IPS DF 6.9 (cell line): Measurements from ENCODE around the gene FTCDNL1.

ENCODE experiments used
- DNase-seq: peaks from one replicate; pipeline ENCODE4 v3.0.0-alpha.2; 2013; ENCODE audit warnings: low read depth, low spot score
- H3K27ac ChIP-seq: one replicate; pipeline ENCODE4 v1.5.1; 2013; ENCODE audit warnings: low read length, control low read depth
- H3K27me3 ChIP-seq: 2 replicates; pipeline ENCODE4 v1.6.1; 2013; ENCODE audit warnings: mild to moderate bottlenecking, low read length; ENCODE audit not compliant: control insufficient read depth, insufficient read depth
- H3K36me3 ChIP-seq: 2 replicates; pipeline ENCODE4 v1.6.1; 2013; ENCODE audit warnings: low read length; ENCODE audit not compliant: control insufficient read depth, insufficient read depth
- H3K4me1 ChIP-seq: 2 replicates; pipeline ENCODE4 v1.6.1; 2013; ENCODE audit warnings: low read length; ENCODE audit not compliant: control insufficient read depth, insufficient read depth
- H3K4me3 ChIP-seq: 2 replicates; pipeline ENCODE4 v1.5.1; 2013; ENCODE audit warnings: mild to moderate bottlenecking, low read length
- H3K9me3 ChIP-seq: 2 replicates; pipeline ENCODE4 v1.6.1; 2013; ENCODE audit warnings: low read length, inconsistent platforms; ENCODE audit not compliant: control insufficient read depth, insufficient read depth
- WGBS: extraction: QIAGEN DNeasy Blood & Tissue Kit; methylation state at CpG from one replicate; pipeline ENCODE4 v1.1.7; 2013; ENCODE audit warnings: mixed read lengths, missing lambda C conversion rate; ENCODE audit not compliant: insufficient read length, insufficient coverage; 5-methylcytosine and 5-hydroxymethylcytosine counted together

The FTCDNL1 gene

DNA sequence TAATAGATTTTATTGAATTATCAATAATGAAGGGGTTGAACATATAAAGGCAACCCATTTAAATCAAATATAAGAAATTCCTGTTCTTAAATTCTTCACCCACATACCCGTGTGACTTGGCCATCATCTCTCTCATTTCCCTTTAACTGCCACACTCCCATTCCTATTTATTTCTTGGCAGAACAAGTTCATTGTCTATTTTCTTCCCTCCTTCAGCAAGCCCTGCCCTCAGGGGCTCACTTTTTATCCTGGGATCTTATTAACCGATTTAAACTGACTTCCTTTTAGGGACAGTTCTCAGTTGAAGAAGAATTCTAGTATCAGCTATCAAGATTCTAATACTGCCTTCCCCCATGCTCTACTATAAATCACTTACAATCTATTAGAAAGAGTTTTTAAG, 123.2 kb downstream of the FTCDNL1 start:
- DNase-seq: no peak
- H3K27me3 ChIP-seq: no peaks in the 10 kb centered on the region
- no CpG with 5 or more reads among the region's 2 CpGs for WGBS
- no peaks in the 10 kb centered on the region for H3K9me3 ChIP-seq
- H3K4me1 ChIP-seq: no peaks in the 10 kb centered on the region
- H3K4me3 ChIP-seq: no peak overlapping the region
- no peaks in the 10 kb centered on the region for H3K36me3 ChIP-seq
- no peak overlapping the region for H3K27ac ChIP-seq

GRCh38 chr2:199727306-199727705, 123.7 kb downstream of the FTCDNL1 start:
- DNase-seq: no peak
- Histone ChIP-seq H3K4me3 (no peak overlapping the region), H3K27me3 (no peaks in the 10 kb centered on the region), H3K4me1 (no peaks in the 10 kb centered on the region), H3K27ac (no peak overlapping the region), H3K9me3 (no peaks in the 10 kb centered on the region), H3K36me3 (no peaks in the 10 kb centered on the region)
- no CpG with 5 or more reads among the region's 1 CpG for WGBS

DNA sequence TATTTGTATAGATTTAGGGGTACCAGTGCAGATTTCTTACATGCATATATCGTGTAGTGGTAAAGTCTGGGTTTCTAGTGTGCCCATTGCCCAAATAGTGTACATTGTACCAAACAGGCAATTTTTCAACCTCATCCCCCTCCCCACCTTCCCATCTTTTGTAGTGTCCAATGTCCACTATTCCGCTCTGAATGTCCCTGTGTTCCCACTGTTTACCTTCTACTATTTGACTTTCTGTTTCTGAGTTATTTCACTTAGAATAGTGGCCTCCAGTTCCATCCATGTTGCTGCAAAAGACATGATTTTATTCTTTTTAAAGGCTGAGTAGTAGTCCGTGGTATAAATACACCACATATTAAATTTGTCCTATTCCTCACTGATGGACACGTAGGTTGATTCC, 132.9 kb downstream of the FTCDNL1 start:
- H3K36me3 ChIP-seq: no peaks in the 10 kb centered on the region
- no peak overlapping the region for H3K27ac ChIP-seq
- WGBS: no CpG with 5 or more reads among the region's 4 CpGs
- no peaks in the 10 kb centered on the region for H3K27me3 ChIP-seq
- no peak for DNase-seq
- no peak overlapping the region for H3K4me3 ChIP-seq
- no peaks in the 10 kb centered on the region for H3K9me3 ChIP-seq
- H3K4me1 ChIP-seq: no peaks in the 10 kb centered on the region

DNA sequence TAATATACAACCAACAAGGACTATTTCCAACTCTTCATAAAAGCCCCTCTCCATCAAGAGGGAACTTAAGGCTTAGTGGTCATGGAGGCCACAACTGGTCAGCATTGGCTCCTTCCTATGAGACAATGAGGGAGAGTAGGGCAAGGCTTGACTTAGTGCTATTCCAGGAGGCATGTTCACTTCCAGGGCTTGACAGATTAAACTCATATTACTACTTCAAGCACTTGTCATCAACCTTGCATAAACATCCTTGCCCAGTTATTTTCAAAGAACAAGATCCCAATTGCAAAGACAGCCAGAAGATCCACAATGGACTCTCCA, 133.4 kb downstream of the FTCDNL1 start:
- Histone ChIP-seq H3K9me3 (no peaks in the 10 kb centered on the region), H3K36me3 (no peaks in the 10 kb centered on the region), H3K27me3 (no peaks in the 10 kb centered on the region), H3K4me3 (no peak overlapping the region), H3K27ac (no peak overlapping the region), H3K4me1 (no peaks in the 10 kb centered on the region)
- no peak for DNase-seq

GRCh38 chr2:199716807-199717586, 134.0 kb downstream of the FTCDNL1 start:
- Histone ChIP-seq H3K4me3 (no peak overlapping the region), H3K9me3 (no peaks in the 10 kb centered on the region), H3K27ac (no peak overlapping the region), H3K4me1 (no peaks in the 10 kb centered on the region), H3K27me3 (no peaks in the 10 kb centered on the region), H3K36me3 (no peaks in the 10 kb centered on the region)
- no CpG with 5 or more reads among the region's 4 CpGs for WGBS
- no peak for DNase-seq

DNA sequence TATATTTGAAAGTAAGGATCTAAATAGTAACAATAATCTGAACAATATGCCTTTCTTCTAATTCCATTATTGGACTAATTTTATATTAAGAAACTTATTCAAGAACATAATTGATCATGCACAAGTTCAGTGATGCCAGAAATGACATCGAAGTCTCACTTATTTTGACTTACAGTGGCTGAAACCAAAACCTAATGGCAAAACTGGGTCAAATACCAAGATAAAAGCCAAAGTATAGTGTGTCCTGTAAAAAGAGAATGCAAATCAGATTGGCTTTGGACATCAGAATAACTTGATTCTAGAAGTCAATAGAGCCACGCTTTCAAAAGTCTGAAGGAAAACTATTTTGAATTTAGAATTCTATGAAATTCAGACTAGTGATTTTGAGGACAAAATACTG, 137.2 kb downstream of the FTCDNL1 start:
- no peaks in the 10 kb centered on the region for H3K36me3 ChIP-seq
- no peak overlapping the region for H3K27ac ChIP-seq
- no peaks in the 10 kb centered on the region; the same call in 1 of the 2 replicates for H3K9me3 ChIP-seq
- H3K4me1 ChIP-seq: no peaks in the 10 kb centered on the region
- H3K27me3 ChIP-seq: no peaks in the 10 kb centered on the region
- WGBS: no CpG with 5 or more reads among the region's 2 CpGs
- DNase-seq: no peak
- H3K4me3 ChIP-seq: no peak overlapping the region

DNA sequence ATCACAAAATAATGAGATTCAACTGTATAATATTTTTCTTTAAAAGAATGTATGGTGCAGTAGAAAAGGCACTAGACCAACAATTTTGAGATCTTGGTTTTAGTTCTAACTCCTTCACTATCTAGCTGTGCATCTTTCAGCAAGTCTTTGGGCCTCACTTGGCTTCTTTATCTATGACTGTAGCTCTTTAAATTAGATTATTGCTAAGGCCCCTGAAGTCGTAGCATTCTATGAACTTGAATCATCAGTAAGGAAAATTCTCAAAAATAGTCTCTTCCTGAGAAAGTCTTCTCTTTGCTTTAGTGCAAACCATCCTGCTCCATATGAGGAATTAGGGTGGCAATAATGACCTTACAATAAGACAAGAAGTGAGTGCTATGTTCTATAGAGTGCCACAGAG, 140.4 kb downstream of the FTCDNL1 start:
- no peaks in the 10 kb centered on the region; the same call in 1 of the 2 replicates for H3K9me3 ChIP-seq
- WGBS: no CpG with 5 or more reads among the region's 1 CpG
- no peak for DNase-seq
- H3K4me3 ChIP-seq: no peak overlapping the region
- no peak overlapping the region for H3K27ac ChIP-seq
- H3K27me3 ChIP-seq: no peaks in the 10 kb centered on the region
- no peaks in the 10 kb centered on the region for H3K36me3 ChIP-seq
- H3K4me1 ChIP-seq: no peaks in the 10 kb centered on the region
